Liver (tissue), 9 donors: ENCODE results near the gene ACOXL. TPM values are rescaled to one million over a fixed set of nuclear protein-coding genes. Genes with fewer than 3 reads are reported as not detected.

Source experiments
- DNase-seq: peaks from one replicate; pipeline ENCODE4 v3.0.0-alpha.2; 2017; ENCODE audit warnings: low spot score
- H3K27ac ChIP-seq, 2 donors: one replicate each; pipeline ENCODE4 v1.7.0; 2013; ENCODE audit warnings: inconsistent platforms in 2 of 2, low read length in 2 of 2, control low read depth in 1 of 2, low read depth in 1 of 2, mild to moderate bottlenecking in 1 of 2
- H3K27me3 ChIP-seq, 4 donors: one replicate each; pipeline versions ENCODE4 v1.6.1 to v1.7.0; 2013; ENCODE audit warnings: low read length in 3 of 4, inconsistent platforms in 1 of 4, mild to moderate bottlenecking in 1 of 4, moderate library complexity in 1 of 4; ENCODE audit not compliant: control insufficient read depth in 4 of 4, insufficient read depth in 4 of 4
- H3K36me3 ChIP-seq, 4 donors: one replicate each; pipeline versions ENCODE4 v1.6.1 to v1.7.0; 2013; ENCODE audit warnings: low read length in 3 of 4, mild to moderate bottlenecking in 3 of 4, low read depth in 1 of 4, moderate library complexity in 1 of 4; ENCODE audit not compliant: control insufficient read depth in 4 of 4, insufficient read depth in 3 of 4
- H3K4me1 ChIP-seq, 4 donors: one replicate each; pipeline versions ENCODE4 v1.6.1 to v1.7.0; 2013; ENCODE audit warnings: low read length in 3 of 4, mild to moderate bottlenecking in 3 of 4, moderate library complexity in 1 of 4; ENCODE audit not compliant: control insufficient read depth in 4 of 4, insufficient read depth in 4 of 4
- H3K4me3 ChIP-seq, 3 donors: one replicate each; pipeline versions ENCODE4 v1.6.1 to v1.7.0; 2013; ENCODE audit warnings: low read length in 3 of 3, control low read depth in 1 of 3, low read depth in 1 of 3, mild to moderate bottlenecking in 1 of 3
- H3K9ac ChIP-seq, 2 donors: one replicate each; pipeline ENCODE4 v1.7.0; 2013; ENCODE audit warnings: low read length in 2 of 2, mild to moderate bottlenecking in 2 of 2, moderate library complexity in 2 of 2, control low read depth in 1 of 2, low read depth in 1 of 2
- H3K9me3 ChIP-seq, 4 donors: one replicate each; pipeline versions ENCODE4 v1.6.1 to v1.7.0; 2013; ENCODE audit warnings: low read length in 3 of 4; ENCODE audit not compliant: control insufficient read depth in 4 of 4
- EGR1 ChIP-seq, 2 donors: IDR thresholded peaks; 2 replicates each; pipeline ENCODE4 v1.6.1; 2016 to 2018; ENCODE audit warnings: antibody characterized with exemption in 2 of 2, low read depth in 2 of 2
- FOXA1 ChIP-seq: IDR thresholded peaks from 2 replicates; pipeline ENCODE4 v1.6.1; 2016; ENCODE audit warnings: antibody characterized with exemption
- GABPA ChIP-seq, 2 donors: IDR thresholded peaks in 1 of 2; conservative IDR thresholded peaks in 1 of 2; 2 replicates each; pipeline ENCODE4 v1.6.1; 2016; ENCODE audit warnings: antibody characterized with exemption in 2 of 2, mild to moderate bottlenecking in 1 of 2, moderate library complexity in 1 of 2
- HNF4A ChIP-seq, 2 donors: conservative IDR thresholded peaks; 2 replicates each; pipeline ENCODE4 v1.6.1; 2016; ENCODE audit warnings: antibody characterized with exemption in 2 of 2, mild to moderate bottlenecking in 2 of 2
- JUND ChIP-seq, 2 donors: IDR thresholded peaks; 2 replicates each; pipeline ENCODE4 v1.6.1; 2016; ENCODE audit warnings: antibody characterized with exemption in 2 of 2
- NR2F2 ChIP-seq: IDR thresholded peaks from 2 replicates; pipeline ENCODE4 v1.6.1; 2016; ENCODE audit warnings: antibody characterized with exemption
- RAD21 ChIP-seq, 2 donors: IDR thresholded peaks; 2 replicates each; pipeline ENCODE4 v1.6.1; 2016; ENCODE audit warnings: antibody characterized with exemption in 2 of 2, mild to moderate bottlenecking in 2 of 2
- RXRA ChIP-seq, 2 donors: IDR thresholded peaks; 2 replicates each; pipeline ENCODE4 v1.6.1; 2017 to 2018; ENCODE audit warnings: antibody characterized with exemption in 2 of 2, mild to moderate bottlenecking in 1 of 2
- SP1 ChIP-seq: IDR thresholded peaks from 2 replicates; pipeline ENCODE4 v1.6.1; 2018; ENCODE audit warnings: antibody characterized with exemption, mild to moderate bottlenecking
- YY1 ChIP-seq: IDR thresholded peaks from 2 replicates; pipeline ENCODE4 v1.6.1; 2016; ENCODE audit warnings: antibody characterized with exemption, mild to moderate bottlenecking
- WGBS: extraction: QIAGEN DNeasy Blood & Tissue Kit; methylation state at CpG from one replicate; pipeline ENCODE4 v1.1.7; 2013; 5-methylcytosine and 5-hydroxymethylcytosine counted together
- polyA plus RNA-seq, 2 donors: library from polyadenylated mRNA; stranded (reverse) in 1 of 2; unstranded in 1 of 2; fragments of 200-250 nt in 1 of 2; fragments of >200 nt in 1 of 2; fragmentation: Nextera tagmentation in 1 of 2; extraction: Ambion mirVana in 1 of 2; gene quantifications; one replicate each; pipeline versions ENCODE4 v1.2.1 to v1.2.3, GENCODE V29; 2013 to 2015
- total RNA-seq, 2 donors: library from RNA; depleted of rRNA; stranded (reverse); fragments of >200 nt; gene quantifications; one replicate each; pipeline ENCODE4 v1.2.3, GENCODE V29; 2014
- TF ChIP-seq, protein P1 (sequence below): IDR thresholded peaks from 2 replicates; pipeline ENCODE4 v1.6.1; 2016; ENCODE audit warnings: antibody characterized with exemption
- TF ChIP-seq, protein P2 (sequence below): fragments of 150-350 bp; IDR thresholded peaks from 2 replicates; pipeline ENCODE4 v1.5.1; 2017; ENCODE audit warnings: improper control_type of control experiment, low read depth, low read length; ENCODE audit not compliant: missing input control
- TF ChIP-seq, protein P3 (sequence below): IDR thresholded peaks from 2 replicates; pipeline ENCODE4 v1.6.1; 2016; ENCODE audit warnings: antibody characterized with exemption
- TF ChIP-seq, protein P4 (sequence below): IDR thresholded peaks from 2 replicates; pipeline ENCODE4 v1.6.1; 2016; ENCODE audit warnings: antibody characterized with exemption, mild to moderate bottlenecking
- donor health status: healthy.
- donor health status: healthy.
- donor health status: healthy.
- donor health status: healthy.
- donor health status: healthy.

ACOXL gene
- total and polyA plus RNA-seq, 4 donors: 0.07 TPM; not detected in 3

DNA sequence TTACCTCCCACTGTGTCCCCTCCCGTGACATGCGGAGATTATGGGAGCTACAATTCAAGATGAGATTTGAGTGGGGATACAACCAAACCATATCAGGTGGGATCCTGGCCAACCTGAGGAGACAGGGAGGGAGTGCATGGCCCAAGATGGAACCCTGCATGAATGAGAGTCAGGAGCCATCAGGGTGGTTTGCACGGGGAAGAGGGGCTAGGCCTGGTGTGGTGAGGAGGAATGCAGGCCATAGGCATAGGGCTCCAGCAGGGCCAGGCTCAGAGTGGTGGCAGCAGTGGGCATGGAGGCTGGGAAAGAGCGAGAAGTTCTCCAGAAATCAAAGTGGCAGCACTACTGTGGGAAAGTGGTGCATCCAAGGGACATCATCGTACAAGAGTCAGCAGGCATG is 314.3 kb downstream of the ACOXL start (continued):
- TF ChIP-seq, protein P1, sequence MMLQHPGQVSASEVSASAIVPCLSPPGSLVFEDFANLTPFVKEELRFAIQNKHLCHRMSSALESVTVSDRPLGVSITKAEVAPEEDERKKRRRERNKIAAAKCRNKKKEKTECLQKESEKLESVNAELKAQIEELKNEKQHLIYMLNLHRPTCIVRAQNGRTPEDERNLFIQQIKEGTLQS: no peak
- TF ChIP-seq, protein P2, sequence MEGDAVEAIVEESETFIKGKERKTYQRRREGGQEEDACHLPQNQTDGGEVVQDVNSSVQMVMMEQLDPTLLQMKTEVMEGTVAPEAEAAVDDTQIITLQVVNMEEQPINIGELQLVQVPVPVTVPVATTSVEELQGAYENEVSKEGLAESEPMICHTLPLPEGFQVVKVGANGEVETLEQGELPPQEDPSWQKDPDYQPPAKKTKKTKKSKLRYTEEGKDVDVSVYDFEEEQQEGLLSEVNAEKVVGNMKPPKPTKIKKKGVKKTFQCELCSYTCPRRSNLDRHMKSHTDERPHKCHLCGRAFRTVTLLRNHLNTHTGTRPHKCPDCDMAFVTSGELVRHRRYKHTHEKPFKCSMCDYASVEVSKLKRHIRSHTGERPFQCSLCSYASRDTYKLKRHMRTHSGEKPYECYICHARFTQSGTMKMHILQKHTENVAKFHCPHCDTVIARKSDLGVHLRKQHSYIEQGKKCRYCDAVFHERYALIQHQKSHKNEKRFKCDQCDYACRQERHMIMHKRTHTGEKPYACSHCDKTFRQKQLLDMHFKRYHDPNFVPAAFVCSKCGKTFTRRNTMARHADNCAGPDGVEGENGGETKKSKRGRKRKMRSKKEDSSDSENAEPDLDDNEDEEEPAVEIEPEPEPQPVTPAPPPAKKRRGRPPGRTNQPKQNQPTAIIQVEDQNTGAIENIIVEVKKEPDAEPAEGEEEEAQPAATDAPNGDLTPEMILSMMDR: no peak
- TF ChIP-seq JUND (IDR thresholded peaks at IDR 0.05): no peak

DNA sequence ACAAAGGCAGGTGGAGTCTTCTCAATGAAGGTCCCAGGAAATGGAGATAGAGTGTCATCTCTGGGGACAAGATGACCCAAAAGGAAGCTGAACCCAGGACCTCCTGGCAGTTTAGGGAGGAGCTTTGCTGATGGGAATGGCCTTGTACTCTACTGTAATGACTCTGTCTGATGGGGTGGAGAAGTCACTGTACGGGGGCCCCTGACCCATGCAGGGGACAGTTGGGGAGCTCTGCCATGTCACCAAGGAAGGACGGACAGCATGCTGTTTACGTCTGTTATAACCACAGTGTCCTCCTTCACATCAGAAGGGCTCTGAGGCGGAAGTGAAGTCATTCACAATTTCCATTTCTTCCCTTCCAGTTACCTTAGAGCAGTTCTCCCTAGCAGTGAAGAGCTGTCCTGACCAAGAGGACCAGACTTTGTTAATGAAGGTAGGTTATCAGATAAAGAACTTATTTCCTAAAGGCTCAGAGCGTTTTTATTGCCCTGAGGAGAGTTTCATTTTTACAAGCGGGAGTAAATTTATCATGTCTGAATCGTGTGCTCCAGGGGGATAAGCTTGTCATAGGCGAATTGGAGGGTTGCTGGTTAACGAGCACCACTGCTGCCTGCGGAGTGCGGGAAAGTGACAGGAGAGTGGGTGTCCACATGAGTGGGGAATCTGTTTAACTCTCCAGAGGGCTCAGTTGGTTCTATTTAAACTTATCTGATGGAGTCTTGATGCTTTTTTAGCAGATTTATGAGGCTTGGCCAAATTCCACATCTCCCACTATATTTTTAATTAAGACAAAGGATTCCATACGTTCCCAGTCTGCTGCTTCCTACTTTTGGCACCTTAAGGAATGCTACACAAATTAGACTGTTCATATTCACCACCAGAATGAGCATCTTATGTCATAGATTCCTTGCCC is 316.7 kb downstream of the ACOXL start:
- Histone ChIP-seq H3K36me3 (no peaks in the 10 kb centered on the region), H3K4me3 (no peak overlapping the region), H3K27me3 (peaks cover 0 to 3% (median 1%) of the 10 kb centered on the region in 4 donors), H3K27ac (no peak overlapping the region), H3K9me3 (no peaks in the 10 kb centered on the region), H3K9ac (no peak overlapping the region), H3K4me1 (no peaks in the 10 kb centered on the region)
- TF ChIP-seq EGR1 (IDR thresholded peaks at IDR 0.05; ENCODE audit: low read depth in 2 of 2) (no peak), JUND (IDR thresholded peaks at IDR 0.05) (no peak), FOXA1 (no peak), YY1 (no peak), SP1 (no peak), HNF4A (conservative IDR thresholded peaks at IDR 0.05) (no peak), NR2F2 (no peak), RXRA (IDR thresholded peaks at IDR 0.05) (no peak), GABPA (IDR thresholded peaks at IDR 0.05 in 1 of 2, conservative IDR thresholded peaks at IDR 0.05 in 1 of 2) (no peak), RAD21 (IDR thresholded peaks at IDR 0.05) (no peak)
- TF ChIP-seq, protein P3, sequence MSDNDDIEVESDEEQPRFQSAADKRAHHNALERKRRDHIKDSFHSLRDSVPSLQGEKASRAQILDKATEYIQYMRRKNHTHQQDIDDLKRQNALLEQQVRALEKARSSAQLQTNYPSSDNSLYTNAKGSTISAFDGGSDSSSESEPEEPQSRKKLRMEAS: no peak
- TF ChIP-seq, protein P2: no peak
- TF ChIP-seq, protein P1: no peak
- TF ChIP-seq, protein P4, sequence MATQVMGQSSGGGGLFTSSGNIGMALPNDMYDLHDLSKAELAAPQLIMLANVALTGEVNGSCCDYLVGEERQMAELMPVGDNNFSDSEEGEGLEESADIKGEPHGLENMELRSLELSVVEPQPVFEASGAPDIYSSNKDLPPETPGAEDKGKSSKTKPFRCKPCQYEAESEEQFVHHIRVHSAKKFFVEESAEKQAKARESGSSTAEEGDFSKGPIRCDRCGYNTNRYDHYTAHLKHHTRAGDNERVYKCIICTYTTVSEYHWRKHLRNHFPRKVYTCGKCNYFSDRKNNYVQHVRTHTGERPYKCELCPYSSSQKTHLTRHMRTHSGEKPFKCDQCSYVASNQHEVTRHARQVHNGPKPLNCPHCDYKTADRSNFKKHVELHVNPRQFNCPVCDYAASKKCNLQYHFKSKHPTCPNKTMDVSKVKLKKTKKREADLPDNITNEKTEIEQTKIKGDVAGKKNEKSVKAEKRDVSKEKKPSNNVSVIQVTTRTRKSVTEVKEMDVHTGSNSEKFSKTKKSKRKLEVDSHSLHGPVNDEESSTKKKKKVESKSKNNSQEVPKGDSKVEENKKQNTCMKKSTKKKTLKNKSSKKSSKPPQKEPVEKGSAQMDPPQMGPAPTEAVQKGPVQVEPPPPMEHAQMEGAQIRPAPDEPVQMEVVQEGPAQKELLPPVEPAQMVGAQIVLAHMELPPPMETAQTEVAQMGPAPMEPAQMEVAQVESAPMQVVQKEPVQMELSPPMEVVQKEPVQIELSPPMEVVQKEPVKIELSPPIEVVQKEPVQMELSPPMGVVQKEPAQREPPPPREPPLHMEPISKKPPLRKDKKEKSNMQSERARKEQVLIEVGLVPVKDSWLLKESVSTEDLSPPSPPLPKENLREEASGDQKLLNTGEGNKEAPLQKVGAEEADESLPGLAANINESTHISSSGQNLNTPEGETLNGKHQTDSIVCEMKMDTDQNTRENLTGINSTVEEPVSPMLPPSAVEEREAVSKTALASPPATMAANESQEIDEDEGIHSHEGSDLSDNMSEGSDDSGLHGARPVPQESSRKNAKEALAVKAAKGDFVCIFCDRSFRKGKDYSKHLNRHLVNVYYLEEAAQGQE: no peak
- no peak for DNase-seq
- 83% methylated on average over 12 of the region's 12 CpGs for WGBS
